Measurements from ENCODE around the gene MCU.
"Not testable (repeated sequence)": the region's sequence is repeated elsewhere in the genome, so short reads cannot be mapped to it uniquely, and the experiment has no call there.

MCU gene

DNA sequence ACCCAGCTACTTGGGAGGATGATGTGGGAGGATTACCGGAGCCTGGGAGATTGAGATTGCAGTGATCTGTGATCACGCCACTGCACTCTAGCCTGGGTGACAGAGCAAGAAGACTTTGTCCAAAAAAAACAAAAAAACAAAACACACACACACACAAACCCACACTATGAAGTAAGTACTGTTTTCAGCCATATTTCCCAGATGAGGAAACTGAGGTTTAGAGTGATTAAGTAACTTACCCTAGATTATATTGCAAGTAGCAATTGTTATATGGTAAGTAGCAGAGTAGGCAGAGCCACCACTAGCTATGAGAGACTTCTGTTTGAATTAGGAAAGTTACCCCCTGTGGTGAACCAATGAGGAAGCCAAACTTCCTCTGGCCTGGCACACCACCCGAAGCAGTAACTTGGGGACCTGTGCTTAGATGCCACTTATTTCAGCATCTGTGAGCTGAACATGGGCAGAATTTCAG, 61.9 kb downstream of the MCU start:
- Histone ChIP-seq H3K27ac (no peak overlapping the region), H3K4me3 (no peak overlapping the region)

DNA sequence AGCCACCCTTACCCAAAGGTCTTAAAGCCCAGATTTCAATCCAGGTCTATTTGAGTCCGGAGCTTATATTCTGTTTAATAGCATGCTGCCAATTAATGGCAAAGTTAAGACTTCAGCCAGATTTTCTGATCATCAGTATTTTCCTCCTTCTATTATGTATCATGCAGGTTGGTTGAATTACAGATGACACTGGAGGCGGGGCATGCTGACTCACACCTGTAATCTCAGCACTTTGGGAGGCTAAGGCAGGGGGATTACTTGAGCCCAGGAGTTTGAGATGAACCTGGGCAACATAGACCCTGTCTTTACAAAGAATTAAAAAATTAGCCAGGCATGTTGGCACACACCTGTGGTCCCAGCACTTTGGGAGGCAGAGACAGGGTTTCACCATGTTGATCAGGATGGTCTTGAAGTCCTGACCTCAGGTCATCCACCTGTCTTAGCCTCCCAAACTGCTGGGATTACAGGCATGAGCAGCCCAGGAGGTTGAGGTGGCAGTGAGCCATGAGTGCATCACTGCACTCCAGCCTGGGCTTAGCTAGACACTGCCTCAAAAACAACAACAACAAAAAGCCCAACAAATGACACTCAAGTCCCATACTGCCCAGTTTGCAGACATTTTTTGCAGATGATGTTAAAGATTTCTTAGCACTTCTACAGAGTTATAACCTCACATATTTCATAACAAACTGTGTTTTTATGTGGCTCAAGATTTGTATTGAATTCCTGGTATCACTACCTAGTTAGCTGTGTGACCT, 62.5 kb downstream of the MCU start:
- H3K4me3 ChIP-seq = no peak overlapping the region
- no peak overlapping the region for H3K27ac ChIP-seq

DNA sequence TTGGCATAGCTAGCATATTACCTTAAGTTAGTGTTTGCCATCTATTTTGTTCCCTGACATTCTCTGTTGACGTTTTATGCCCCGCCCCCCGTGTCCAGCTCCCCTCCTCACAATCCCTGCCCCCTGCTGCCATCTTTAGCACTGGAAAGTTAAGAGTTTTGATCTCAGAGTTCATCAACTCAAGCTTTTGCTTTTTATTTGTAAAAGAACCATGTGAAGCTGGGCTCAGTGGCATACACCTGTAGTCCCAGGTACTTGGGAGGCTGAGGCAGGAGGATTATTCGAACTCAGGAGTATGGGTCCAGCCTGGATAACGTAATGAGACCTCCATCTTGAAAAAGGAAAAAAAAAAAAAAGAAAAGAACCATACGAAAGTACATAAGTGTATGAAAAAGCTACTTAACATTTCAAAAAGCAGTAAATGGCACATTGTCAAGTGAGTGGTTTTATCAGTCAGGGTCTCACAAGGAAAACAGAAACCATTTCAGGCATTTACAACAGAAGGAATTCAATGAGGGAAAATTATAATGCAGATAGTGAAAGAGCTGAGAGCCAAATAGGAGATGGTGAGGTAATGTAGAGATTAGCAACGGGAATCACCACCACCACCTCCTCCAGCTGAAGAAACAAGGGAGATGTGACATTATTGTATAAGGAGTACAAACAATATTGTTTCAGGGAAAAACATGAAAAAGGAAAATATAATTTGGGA, 64.9 kb downstream of the MCU start:
- Histone ChIP-seq H3K27ac (no peak overlapping the region), H3K4me3 (no peak overlapping the region)

- no peak overlapping the region for H3K27ac ChIP-seq
- H3K4me3 ChIP-seq = no peak overlapping the region
Measured at GRCh38 chr10:72757732-72758131, 65.8 kb downstream of the MCU start.

GRCh38 chr10:72758930-72759329, 67.0 kb downstream of the MCU start:
- not testable (repeated sequence) for H3K4me3 ChIP-seq, H3K27ac ChIP-seq

DNA sequence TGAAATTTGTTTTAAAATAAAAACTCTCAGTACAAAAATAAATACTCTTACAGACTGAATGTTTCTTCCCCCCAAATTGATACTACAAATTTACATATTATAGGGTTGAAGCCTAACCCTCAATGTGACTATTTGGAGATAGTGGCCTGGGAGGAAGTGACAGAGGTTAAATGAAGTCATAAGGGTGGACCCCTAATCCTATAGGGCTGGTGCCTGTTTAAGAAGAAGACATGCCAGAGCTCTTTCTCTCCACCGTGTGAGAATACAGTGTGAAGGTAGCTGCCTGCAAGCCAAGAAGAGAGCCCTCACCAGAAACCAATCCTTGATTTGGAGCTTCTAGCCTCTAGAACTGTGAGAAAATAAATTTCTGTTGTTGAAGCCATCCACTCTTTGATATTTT, 67.6 kb downstream of the MCU start:
- Histone ChIP-seq H3K4me3 (no peak overlapping the region), H3K27ac (no peak overlapping the region)

DNA sequence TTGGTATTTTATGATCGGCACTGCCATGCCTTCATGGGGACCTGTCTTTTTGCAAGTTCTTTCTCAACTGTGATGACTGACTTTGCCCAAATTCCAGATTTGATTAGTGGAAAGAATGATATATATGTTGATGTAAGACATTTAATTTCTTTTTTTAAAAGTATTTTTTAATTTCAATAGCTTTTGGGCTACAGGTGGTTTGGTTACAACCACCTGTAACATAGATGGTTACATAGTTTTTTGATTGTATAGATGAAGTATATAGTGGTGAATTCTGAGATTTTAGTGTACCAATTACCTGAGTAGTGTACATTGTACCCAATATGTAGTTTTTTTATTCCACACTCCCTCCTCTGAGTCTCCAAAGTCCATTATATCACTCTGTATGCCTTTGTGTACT, 69.6 kb downstream of the MCU start:
- H3K4me3 ChIP-seq = no peak overlapping the region
- H3K27ac ChIP-seq = no peak overlapping the region

GRCh38 chr10:72762042-72762441, 70.1 kb downstream of the MCU start:
- Histone ChIP-seq H3K4me3 (no peak overlapping the region), H3K27ac (no peak overlapping the region)

GRCh38 chr10:72763201-72763600, 71.3 kb downstream of the MCU start:
- H3K27ac ChIP-seq = no peak overlapping the region
- no peak overlapping the region for H3K4me3 ChIP-seq

DNA sequence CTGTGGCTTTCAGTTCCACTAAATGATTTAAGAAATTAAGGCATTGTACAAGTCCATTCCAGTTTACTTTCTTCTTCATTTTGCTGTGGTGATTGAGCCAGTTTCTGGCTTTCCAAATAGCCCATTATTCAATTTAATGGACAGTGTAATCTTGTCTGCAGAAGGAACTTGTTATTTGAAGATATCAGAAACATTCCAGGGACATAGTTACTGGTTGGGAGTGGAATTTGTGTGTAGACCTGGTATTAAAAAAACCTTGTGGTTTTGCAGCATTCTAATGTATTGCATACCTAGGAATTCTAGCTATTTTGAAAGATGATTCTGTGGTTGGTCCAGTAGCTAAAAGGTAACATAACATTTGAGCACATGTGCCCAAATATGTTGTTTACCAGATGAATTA, 72.2 kb downstream of the MCU start:
- H3K4me3 ChIP-seq = no peak overlapping the region
- no peak overlapping the region for H3K27ac ChIP-seq

DNA sequence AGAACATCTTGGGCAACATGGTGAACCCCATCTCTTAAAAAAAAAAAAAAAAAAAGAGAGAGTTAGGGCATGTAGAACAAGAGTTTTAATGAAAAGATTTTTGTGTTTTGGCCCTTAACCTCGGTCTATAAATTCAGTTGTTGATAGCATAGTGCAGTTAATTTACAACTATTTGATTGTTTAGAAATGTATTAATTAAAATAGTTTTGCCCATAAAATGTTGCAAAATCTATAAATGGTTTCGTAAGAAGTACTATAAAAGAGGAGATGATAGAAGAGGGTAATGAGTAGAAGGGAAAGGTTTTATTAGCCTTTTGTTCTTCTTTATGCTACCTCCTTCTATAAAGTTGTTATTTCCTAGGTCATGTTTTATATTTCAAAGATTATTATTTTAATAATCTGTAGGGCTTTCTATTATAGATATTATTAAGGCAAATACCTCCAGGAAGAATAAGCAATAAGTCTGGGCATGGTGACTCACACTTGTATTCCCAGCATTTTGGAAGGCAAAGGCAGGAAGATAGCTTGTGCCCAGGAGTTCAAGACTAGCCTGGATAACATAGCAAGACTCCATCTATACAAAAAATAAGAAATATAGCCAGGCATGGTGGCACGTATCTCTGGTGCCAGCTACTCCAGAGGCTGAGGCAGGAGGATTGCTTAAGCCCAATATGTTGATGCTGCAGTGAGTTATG, 73.3 kb downstream of the MCU start:
- Histone ChIP-seq H3K4me3 (no peak overlapping the region), H3K27ac (no peak overlapping the region)

GRCh38 chr10:72771195-72771594, 79.3 kb downstream of the MCU start:
- not testable (repeated sequence) for H3K27ac ChIP-seq, H3K4me3 ChIP-seq

DNA sequence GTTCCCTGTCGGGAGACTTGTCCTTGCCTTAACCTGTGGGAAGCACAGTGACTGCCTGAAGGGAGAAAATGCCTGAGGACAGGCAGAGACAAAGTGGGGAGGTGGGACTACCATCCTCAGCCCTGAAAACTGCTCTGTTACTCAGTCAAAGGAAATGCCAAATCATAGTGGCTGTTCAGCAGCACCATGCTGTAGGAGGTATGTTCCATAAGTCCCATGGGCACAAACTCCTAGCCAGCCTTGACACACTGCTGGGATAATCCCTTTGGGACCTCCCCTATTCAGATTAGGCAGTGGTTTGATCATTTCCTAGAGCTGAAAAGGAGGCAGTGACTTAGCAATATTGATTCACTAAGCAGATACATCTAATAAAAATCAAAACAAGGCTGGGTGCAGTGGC, 80.1 kb downstream of the MCU start:
- no peak overlapping the region for H3K27ac ChIP-seq

GRCh38 chr10:72779874-72780273, 87.9 kb downstream of the MCU start:
- no peak overlapping the region for H3K4me3 ChIP-seq
- H3K27ac ChIP-seq = no peak overlapping the region

More for the DNA sequence above, 80.1 kb downstream of the MCU start:
- H3K4me3 ChIP-seq = no peak overlapping the region

- Histone ChIP-seq H3K4me3 (no peak overlapping the region), H3K27ac (no peak overlapping the region)
Measured at GRCh38 chr10:72782649-72783330, 90.8 kb downstream of the MCU start.

DNA sequence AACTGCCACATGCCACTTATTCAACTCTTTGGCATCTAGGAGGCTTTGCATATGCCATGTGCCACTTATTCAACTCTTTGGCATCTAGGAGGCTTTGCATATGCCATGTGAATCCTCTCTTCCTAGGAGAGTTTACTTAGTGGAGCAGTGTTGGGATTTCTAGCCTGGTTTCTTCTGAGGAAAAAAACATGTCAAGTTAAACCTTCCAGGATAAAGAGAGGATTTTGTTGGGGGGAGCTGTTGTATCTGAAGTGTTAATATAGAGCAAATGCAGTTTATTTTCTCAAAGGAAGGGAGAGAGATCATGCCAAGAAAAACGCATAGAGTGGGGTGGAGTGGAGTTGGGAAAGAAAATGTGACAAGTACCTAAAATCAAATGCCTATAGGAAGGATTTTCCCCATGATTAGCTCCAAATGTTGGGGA, 91.5 kb downstream of the MCU start:
- Histone ChIP-seq H3K27ac (no peak overlapping the region), H3K4me3 (no peak overlapping the region)

DNA sequence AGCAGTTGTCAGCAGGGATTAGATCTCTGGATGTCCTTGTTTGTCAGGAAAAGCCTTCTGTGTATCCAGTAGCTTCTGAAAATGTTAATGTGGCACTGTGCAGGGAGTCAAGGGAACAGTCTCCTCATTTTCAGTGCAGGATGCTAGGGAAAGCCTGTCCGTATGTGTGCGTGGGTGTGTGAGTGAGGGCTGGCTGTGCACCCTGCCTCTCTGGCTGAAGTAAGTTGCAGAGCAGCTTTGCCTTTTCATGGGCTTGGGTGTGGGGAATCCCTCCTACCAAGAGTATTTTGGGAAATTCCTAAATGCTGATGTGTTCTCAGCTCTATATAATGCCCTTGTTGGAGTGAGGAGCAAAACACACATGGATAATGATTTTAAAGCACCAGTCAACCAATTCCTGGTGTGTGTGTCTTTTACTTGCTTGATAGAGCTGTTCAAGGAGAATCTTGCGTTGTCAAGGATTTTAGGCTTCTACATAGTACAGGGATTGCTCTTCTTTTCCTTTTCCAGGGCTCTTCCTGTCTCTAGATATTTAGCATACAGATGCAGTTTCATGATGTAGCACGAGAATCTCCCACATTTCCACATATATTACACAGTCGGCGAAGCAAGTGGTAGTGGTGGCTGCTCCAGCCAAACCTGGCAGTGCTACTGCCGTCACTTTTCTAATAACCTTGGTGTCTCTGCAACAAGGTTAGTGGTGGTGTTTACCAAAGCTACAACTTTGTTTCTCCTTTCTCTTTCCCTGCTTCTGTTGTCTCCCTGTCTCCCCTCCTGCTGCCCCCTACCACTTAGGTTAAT, 92.8 kb downstream of the MCU start:
- Histone ChIP-seq H3K27ac (peak overlapping the region in 2 of 21 experiments; percentile 9 to 11), H3K4me3 (no peak overlapping the region)

DNA sequence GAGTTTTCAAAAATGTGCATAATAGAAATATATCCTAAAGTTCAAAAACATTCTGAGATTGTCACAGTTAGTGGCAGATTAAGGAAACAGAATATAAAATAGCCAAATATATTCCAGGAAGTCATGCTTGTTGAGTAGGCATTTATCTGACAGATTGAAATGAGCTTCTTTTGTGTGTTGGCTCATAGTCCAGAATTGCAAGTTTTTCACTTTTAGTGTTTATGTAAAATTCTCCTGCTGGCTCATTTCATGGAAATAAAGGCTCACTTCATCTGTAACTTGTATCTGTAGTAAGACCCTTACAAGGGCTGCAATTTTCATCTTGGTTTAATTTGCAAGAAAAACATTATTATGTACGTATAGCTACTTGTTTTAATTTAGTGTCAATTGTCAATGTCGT, 93.5 kb downstream of the MCU start:
- Histone ChIP-seq H3K4me3 (no peak overlapping the region), H3K27ac (no peak overlapping the region)

DNA sequence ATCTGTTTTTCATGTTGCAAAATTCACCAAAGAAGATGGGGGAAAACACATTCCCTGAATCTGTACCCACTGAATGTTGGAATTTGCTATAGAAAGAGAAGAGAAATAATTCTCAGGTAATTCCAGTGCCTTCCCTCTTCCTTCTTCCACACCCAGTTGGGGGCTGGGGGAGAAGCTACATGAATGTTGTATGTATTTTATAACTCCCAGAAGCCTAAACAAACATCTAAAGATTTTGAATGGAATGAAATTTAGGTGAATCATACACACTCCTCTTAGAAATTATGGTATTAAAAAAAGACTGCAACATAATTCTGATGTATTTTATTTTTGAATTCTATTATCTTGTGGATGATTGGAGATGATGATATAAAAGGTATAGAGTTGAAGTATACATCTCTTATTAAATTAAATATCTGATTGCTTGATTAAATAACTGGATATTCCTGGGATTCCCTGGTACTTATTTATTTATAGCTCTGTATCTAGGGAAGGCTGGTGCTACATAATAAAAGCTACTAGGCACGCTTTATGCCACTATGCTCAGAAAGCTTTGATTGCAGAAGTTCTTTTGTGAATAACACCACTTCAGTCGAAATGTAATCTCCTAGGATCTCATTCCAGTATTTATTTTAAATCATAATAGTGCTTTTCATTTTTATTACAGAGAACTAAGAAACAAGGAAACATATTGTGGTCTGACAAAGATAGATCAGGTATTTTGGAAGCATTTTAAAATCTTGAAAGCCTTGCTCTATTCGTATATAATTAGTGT, 98.5 kb downstream of the MCU start:
- Histone ChIP-seq H3K4me3 (no peak overlapping the region), H3K27ac (no peak overlapping the region)

Data from skin epidermis (tissue), 12 donors.